ENCODE results near the gene PCGF5.

DNA sequence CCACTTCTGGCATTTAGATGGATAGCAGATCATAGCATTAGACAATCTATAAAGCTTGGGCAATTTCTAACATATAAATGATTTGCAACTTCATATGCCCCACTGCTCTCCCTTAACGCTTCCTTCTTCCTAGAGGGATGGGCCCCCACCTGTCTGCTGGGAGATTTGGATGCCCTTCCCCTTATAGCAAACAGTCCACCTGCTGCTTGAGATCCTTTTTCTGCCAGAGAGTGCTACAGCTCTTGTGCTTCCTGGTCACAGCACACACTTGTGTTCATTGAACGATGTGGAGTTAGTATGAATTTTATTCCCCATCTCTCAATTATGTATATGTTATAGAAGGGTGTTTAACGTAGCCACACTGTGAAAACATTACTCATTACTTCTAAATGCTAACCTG, 10.4 kb upstream of the PCGF5 start:
- TF ChIP-seq, protein P1, sequence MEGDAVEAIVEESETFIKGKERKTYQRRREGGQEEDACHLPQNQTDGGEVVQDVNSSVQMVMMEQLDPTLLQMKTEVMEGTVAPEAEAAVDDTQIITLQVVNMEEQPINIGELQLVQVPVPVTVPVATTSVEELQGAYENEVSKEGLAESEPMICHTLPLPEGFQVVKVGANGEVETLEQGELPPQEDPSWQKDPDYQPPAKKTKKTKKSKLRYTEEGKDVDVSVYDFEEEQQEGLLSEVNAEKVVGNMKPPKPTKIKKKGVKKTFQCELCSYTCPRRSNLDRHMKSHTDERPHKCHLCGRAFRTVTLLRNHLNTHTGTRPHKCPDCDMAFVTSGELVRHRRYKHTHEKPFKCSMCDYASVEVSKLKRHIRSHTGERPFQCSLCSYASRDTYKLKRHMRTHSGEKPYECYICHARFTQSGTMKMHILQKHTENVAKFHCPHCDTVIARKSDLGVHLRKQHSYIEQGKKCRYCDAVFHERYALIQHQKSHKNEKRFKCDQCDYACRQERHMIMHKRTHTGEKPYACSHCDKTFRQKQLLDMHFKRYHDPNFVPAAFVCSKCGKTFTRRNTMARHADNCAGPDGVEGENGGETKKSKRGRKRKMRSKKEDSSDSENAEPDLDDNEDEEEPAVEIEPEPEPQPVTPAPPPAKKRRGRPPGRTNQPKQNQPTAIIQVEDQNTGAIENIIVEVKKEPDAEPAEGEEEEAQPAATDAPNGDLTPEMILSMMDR (IDR thresholded peaks at IDR 0.05): no peak
- no peak for TF ChIP-seq POLR2A (IDR thresholded peaks at IDR 0.05)
